OCI-LY1 (cell line): ENCODE measurements around the gene TAS2R1.

Experiments used
- H2AFZ ChIP-seq: fragments of 200-600 bp; sonication (generic), shearing (Covaris generic); 2 replicates; pipeline ENCODE4 v1.6.0; 2014; ENCODE audit warnings: antibody characterized with exemption, mild to moderate bottlenecking, low read length
- H3F3A ChIP-seq: fragments of 200-600 bp; sonication (generic), shearing (Covaris generic); 2 replicates; pipeline ENCODE4 v1.6.0; 2014; ENCODE audit warnings: mild to moderate bottlenecking, antibody characterized with exemption, low read length, moderate library complexity; ENCODE audit not compliant: insufficient read depth
- H3K27ac ChIP-seq: fragments of 200-600 bp; sonication (generic); 2 replicates; pipeline ENCODE4 v1.5.1; 2014; ENCODE audit warnings: low read length, mixed run types, mild to moderate bottlenecking, low read depth; ENCODE audit not compliant: poor library complexity, severe bottlenecking
- H3K27me3 ChIP-seq: fragments of 200-600 bp; sonication (generic); 2 replicates; pipeline ENCODE4 v1.6.0; 2014; ENCODE audit warnings: antibody characterized with exemption, mild to moderate bottlenecking, low read length, moderate library complexity; ENCODE audit not compliant: insufficient read depth
- H3K36me3 ChIP-seq: fragments of 200-600 bp; sonication (generic); 2 replicates; pipeline ENCODE4 v1.6.1; 2014; ENCODE audit warnings: mild to moderate bottlenecking, antibody characterized with exemption, low read length, moderate library complexity, mixed read lengths; ENCODE audit not compliant: insufficient read depth
- H3K4me1 ChIP-seq: fragments of 200-600 bp; sonication (generic); 2 replicates; pipeline ENCODE4 v1.5.1; 2014; ENCODE audit warnings: mild to moderate bottlenecking, low read length, moderate library complexity; ENCODE audit not compliant: insufficient read depth, severe bottlenecking
- H3K4me2 ChIP-seq: fragments of 200-600 bp; sonication (generic), shearing (Covaris generic); 2 replicates; pipeline ENCODE4 v1.6.1; 2014; ENCODE audit warnings: low read length
- H3K4me3 ChIP-seq: fragments of 200-600 bp; sonication (generic); 2 replicates; pipeline ENCODE4 v1.5.1; 2014; ENCODE audit warnings: low read length, low read depth, mild to moderate bottlenecking, mixed read lengths; ENCODE audit not compliant: poor library complexity, severe bottlenecking
- H3K79me2 ChIP-seq: fragments of 200-600 bp; shearing (Covaris generic); 2 replicates; pipeline ENCODE4 v1.6.1; 2016; ENCODE audit warnings: mixed run types, low read length, mixed read lengths; ENCODE audit not compliant: insufficient read depth
- H3K9ac ChIP-seq: fragments of 200-600 bp; sonication (generic), shearing (Covaris generic); 2 replicates; pipeline ENCODE4 v1.6.1; 2014; ENCODE audit warnings: mild to moderate bottlenecking, low read length, mixed read lengths
- H3K9me2 ChIP-seq: fragments of 200-600 bp; sonication (generic), shearing (Covaris generic); 2 replicates; pipeline ENCODE4 v1.6.1; 2014; ENCODE audit warnings: low read depth, mild to moderate bottlenecking, low read length, mixed read lengths
- H3K9me3 ChIP-seq: fragments of 200-600 bp; shearing (Covaris generic); 2 replicates; pipeline ENCODE4 v1.6.1; 2014; ENCODE audit warnings: low read length, mixed read lengths
- H4K20me1 ChIP-seq: fragments of 200-600 bp; sonication (generic), shearing (Covaris generic); 2 replicates; pipeline ENCODE4 v1.6.0; 2016; ENCODE audit warnings: mild to moderate bottlenecking, low read length; ENCODE audit not compliant: insufficient read depth
- EZH2 ChIP-seq: fragments of 200-600 bp; sonication (generic), shearing (Covaris generic); IDR thresholded peaks from 2 replicates; pipeline ENCODE4 v1.8.0; 2017; ENCODE audit warnings: borderline replicate concordance, mixed run types, mild to moderate bottlenecking, antibody characterized with exemption, low read length, moderate library complexity, mixed read lengths
- TF ChIP-seq, protein P1 (sequence below): fragments of 200-600 bp; sonication (generic), shearing (Covaris generic); IDR thresholded peaks from 2 replicates; pipeline ENCODE4 v1.5.1; 2017; ENCODE audit warnings: mild to moderate bottlenecking, antibody characterized with exemption, low read length, moderate library complexity, mixed read lengths

TAS2R1 gene

DNA sequence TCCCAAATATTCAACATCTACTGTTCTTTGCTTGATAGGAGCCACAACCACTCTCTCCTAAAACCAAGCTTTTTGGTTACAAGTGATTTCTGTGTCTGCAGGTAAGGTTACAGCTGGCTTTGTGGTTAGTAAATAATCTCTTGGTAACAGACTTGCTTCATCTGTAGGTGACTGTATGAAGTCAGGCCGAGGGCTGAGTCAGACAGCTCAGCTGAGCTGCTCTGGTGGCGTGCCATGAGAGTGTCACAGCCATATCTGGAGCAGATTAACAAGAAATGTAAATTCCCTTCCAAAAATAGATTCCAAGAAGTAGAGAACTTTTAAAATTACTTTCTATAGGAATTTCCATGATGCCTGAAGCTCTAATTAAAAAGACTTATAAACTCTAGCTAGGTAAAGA, 23.7 kb upstream of the TAS2R1 start:
- H3K9me2 ChIP-seq = no peaks in the 10 kb centered on the region
- no peaks in the 10 kb centered on the region for H3K9me3 ChIP-seq
- H3K4me3 ChIP-seq = no peak overlapping the region
- H3K9ac ChIP-seq = no peak overlapping the region
- no peak overlapping the region for H3K4me2 ChIP-seq
- no peaks in the 10 kb centered on the region for H3K4me1 ChIP-seq
- H3K27ac ChIP-seq = no peak overlapping the region
- no peaks in the 10 kb centered on the region for H3K27me3 ChIP-seq
- no peaks in the 10 kb centered on the region for H3K79me2 ChIP-seq
- TF ChIP-seq EZH2 = no peak
- TF ChIP-seq, protein P1, sequence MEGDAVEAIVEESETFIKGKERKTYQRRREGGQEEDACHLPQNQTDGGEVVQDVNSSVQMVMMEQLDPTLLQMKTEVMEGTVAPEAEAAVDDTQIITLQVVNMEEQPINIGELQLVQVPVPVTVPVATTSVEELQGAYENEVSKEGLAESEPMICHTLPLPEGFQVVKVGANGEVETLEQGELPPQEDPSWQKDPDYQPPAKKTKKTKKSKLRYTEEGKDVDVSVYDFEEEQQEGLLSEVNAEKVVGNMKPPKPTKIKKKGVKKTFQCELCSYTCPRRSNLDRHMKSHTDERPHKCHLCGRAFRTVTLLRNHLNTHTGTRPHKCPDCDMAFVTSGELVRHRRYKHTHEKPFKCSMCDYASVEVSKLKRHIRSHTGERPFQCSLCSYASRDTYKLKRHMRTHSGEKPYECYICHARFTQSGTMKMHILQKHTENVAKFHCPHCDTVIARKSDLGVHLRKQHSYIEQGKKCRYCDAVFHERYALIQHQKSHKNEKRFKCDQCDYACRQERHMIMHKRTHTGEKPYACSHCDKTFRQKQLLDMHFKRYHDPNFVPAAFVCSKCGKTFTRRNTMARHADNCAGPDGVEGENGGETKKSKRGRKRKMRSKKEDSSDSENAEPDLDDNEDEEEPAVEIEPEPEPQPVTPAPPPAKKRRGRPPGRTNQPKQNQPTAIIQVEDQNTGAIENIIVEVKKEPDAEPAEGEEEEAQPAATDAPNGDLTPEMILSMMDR = no peak
- H2AFZ ChIP-seq = no peak overlapping the region
- no peaks in the 10 kb centered on the region for H3K36me3 ChIP-seq
- no peaks in the 10 kb centered on the region for H3F3A ChIP-seq
- H4K20me1 ChIP-seq = no peaks in the 10 kb centered on the region

DNA sequence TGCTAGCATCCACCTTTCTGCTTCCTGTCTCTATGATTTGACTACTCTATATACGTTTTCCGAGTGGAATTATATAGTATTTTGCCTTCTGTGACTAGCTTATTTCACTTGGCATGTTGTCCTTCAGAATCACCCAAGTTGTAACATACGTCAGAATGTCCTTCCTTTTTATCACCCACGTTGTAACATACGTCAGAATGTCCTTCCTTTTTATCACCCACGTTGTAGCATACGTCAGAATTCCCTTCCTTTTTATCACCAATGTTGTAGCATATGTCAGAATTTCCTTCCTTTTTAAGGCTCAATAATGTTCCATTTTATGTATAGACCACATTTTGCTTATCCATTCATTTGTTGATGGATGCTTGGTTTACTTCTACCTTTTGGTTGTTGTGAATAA, 22.9 kb upstream of the TAS2R1 start:
- Histone ChIP-seq H3K4me2 (no peak overlapping the region), H3K4me3 (no peak overlapping the region), H3K9me2 (no peaks in the 10 kb centered on the region), H3K36me3 (no peaks in the 10 kb centered on the region), H4K20me1 (no peaks in the 10 kb centered on the region), H3K4me1 (no peaks in the 10 kb centered on the region), H3K9me3 (no peaks in the 10 kb centered on the region), H3F3A (no peaks in the 10 kb centered on the region), H3K27ac (no peak overlapping the region), H3K9ac (no peak overlapping the region), H3K79me2 (no peaks in the 10 kb centered on the region), H3K27me3 (no peaks in the 10 kb centered on the region), H2AFZ (no peak overlapping the region)
- TF ChIP-seq EZH2 = no peak
- TF ChIP-seq, protein P1 = no peak

DNA sequence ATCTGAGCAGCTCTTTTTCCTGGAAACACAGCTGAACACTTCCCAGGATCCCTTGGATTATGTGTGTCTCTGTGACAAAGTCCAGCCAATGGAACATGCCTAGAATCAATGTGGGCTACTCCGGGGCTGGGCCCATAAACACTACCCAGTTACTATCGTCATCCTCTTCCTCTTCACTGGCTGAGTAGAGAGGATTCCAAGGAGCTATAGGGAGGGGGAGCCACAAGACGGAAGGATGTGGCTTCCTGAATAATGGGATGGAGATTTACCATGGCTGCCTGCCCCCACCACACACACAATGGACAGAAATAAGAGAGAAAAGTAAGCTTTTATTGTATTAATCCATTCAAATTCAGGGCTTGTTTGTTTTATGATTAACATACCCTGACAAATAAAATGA, 22.1 kb upstream of the TAS2R1 start:
- Histone ChIP-seq H3K36me3 (no peaks in the 10 kb centered on the region), H4K20me1 (no peaks in the 10 kb centered on the region), H3K9me3 (no peaks in the 10 kb centered on the region), H2AFZ (no peak overlapping the region), H3K4me2 (no peak overlapping the region), H3K79me2 (no peaks in the 10 kb centered on the region), H3K9me2 (no peaks in the 10 kb centered on the region), H3K27me3 (no peaks in the 10 kb centered on the region), H3K4me1 (no peaks in the 10 kb centered on the region), H3K9ac (no peak overlapping the region), H3K4me3 (no peak overlapping the region), H3F3A (no peaks in the 10 kb centered on the region), H3K27ac (no peak overlapping the region)
- TF ChIP-seq, protein P1 = no peak
- no peak for TF ChIP-seq EZH2
